Ovary (tissue), 9 donors: ENCODE measurements around the gene GGA3. TPM values are rescaled to one million over a fixed set of nuclear protein-coding genes. Genes with fewer than 3 reads are reported as not detected.

Source experiments
- DNase-seq, 5 donors: peaks; one replicate each; pipeline ENCODE4 v3.0.0-alpha.2; 2019 to 2020
- H3K27ac ChIP-seq, 2 donors: fragments of 200-600 bp; one replicate each; pipeline versions ENCODE4 v1.5.1 to v1.8.0; 2019 to 2022
- H3K27me3 ChIP-seq: fragments of 200-600 bp; one replicate; pipeline ENCODE4 v1.8.0; 2022
- H3K36me3 ChIP-seq: fragments of 200-600 bp; sonication (generic); one replicate; pipeline ENCODE4 v1.5.1; 2019
- H3K4me1 ChIP-seq: one replicate; pipeline ENCODE4 v1.8.1; 2013; ENCODE audit warnings: mild to moderate bottlenecking, moderate library complexity; ENCODE audit not compliant: insufficient read depth
- H3K4me3 ChIP-seq: fragments of 200-600 bp; sonication (generic); one replicate; pipeline ENCODE4 v1.5.1; 2017
- H3K9me3 ChIP-seq, 2 donors: fragments of 200-600 bp in 1 of 2; sonication (generic) in 1 of 2; one replicate each; pipeline versions ENCODE4 v1.5.1 to v1.8.1; 2013 to 2019; ENCODE audit warnings: mild to moderate bottlenecking in 1 of 2, moderate library complexity in 1 of 2
- EP300 ChIP-seq: sonication (generic); formaldehyde crosslinking; IDR thresholded peaks from one replicate; pipeline ENCODE4 v1.6.1; 2017; ENCODE audit warnings: antibody characterized with exemption
- POLR2A ChIP-seq: fragments of 450-650 bp; IDR thresholded peaks from one replicate; pipeline ENCODE4 v1.6.1; 2017; ENCODE audit warnings: antibody characterized with exemption, mild to moderate bottlenecking, moderate library complexity
- WGBS, 3 donors: extraction: QIAGEN DNeasy Blood & Tissue Kit in 1 of 3; methylation state at CpG; one replicate each; pipeline versions ENCODE4 v1.1.5 to v1.1.7; 2013 to 2017; 5-methylcytosine and 5-hydroxymethylcytosine counted together
- intact Hi-C, 4 donors: fragments of 100-400 bp; cut with DNase I; formaldehyde crosslinking; loops; one replicate each; pipeline versions ENCODE4 v1.11.0 to v1.15.1; 2022 to 2023
- polyA plus RNA-seq, 2 donors: library from polyadenylated mRNA; stranded (reverse); fragments of 200-250 nt in 1 of 2; fragments of 350-450 nt in 1 of 2; fragmentation: Illumina TruSeq in 1 of 2; extraction: RNeasy Lipid Tissue Mini Kit (QIAGEN cat#74804) in 1 of 2; gene quantifications; one replicate each; pipeline ENCODE4 v1.2.3, GENCODE V29; 2013 to 2014
- total RNA-seq, 7 donors: library from RNA; depleted of rRNA in 2 of 7; stranded (reverse); fragments of >200 nt in 2 of 7; fragmentation: NEBNext Ultra II Directional in 3 of 7; extraction: Animal tissue kit (Norgen Biotek cat#: 25700) in 3 of 7; gene quantifications; one replicate each; pipeline versions ENCODE4 v1.1.0 to v1.2.4, GENCODE V29; 2016 to 2023
- TF ChIP-seq, protein P1 (sequence below), 3 donors: fragments of 450-650 bp in 2 of 3; fragments of 200-600 bp in 1 of 3; IDR thresholded peaks; one replicate each; pipeline versions ENCODE4 v1.5.1 to v1.8.0; 2016 to 2022; ENCODE audit warnings: antibody characterized with exemption in 3 of 3, mild to moderate bottlenecking in 1 of 3
- donor health status: DM: no; HTN: no; CAD: no; lungs with moderate emphysema.
- donor health status: DM: no; HTN: no; CAD: no.
- donor health status: Bipolar disorder and iron deficiency.
- donor health status: DM: yes; HTN: yes; CAD: no.
- donor health status: DM: no; HTN: no; CAD: no.
- donor health status: DM: yes; HTN: yes; CAD: no.

Gene GGA3
- total and polyA plus RNA-seq, 9 donors = 18.2 to 48.9 (median 38.3) TPM

DNA sequence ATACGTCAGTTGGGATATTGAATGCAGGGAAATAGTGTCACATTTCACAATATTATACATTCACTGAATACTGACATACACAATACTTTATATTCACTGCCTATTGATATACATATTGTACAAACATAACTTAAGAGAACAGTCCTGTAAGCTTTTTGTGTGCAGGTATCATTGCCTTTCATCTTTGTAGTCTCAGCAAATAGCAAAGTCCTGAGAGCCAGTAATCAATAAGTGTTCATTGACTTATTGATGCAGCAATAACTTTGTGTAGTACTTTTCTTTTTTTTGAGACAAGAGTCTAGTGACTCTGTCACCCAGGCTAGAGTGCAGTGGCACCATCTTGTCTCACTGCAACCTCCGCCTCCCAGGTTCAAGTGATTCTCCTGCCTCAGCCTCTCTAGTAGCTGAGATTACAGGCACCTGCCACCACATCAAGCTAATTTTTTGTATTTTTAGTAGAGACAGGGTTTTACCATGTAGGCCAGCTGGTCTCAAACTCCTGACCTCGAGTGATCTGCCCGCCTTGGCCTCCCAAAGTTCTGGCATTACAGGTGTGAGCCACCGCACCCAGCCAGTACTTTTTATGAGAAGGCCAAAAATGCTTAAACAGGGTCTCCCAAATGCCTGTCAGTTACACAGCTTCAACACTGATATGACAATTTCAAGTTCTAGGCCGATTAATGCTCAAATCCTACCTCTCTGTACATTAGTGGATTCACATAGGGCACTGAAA lies 61.4 kb downstream of the GGA3 start:
- intact Hi-C loops = loop anchor here (5.0 to 10.0 kb wide), 5 partner anchors 85 to 238 kb away; no protein-coding TSS in a partner anchor
- no peak for DNase-seq
- 87 to 94% (median 93%) methylated on average over 6 of the region's 6 CpGs for WGBS, 3 donors

DNA sequence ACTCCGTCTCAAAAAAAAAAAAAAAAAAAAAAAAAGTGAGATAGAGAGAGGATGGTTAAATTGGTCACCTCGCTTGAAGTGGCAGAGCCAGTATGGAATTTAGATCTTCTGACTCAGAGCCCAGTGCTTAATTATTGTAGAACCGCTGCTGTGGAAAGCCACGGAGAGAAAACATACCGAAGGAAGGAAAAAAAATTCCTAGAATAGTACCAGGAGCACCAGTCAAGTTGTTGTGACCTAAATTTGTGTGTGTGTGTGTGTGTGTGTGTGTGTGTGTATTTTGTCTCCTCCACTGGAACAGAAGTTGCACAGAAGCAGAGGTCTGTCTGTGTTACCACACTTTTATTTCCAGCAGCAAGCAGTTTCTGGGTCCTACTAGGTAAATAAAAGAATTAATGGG lies 66.5 kb downstream of the GGA3 start:
- Histone ChIP-seq H3K36me3 (no peaks in the 10 kb centered on the region), H3K27ac (no peak overlapping the region), H3K4me1 (no peaks in the 10 kb centered on the region), H3K9me3 (no peaks in the 10 kb centered on the region), H3K4me3 (no peak overlapping the region), H3K27me3 (no peaks in the 10 kb centered on the region)
- intact Hi-C loops = loop anchor here in 1 of 4 donors (10.0 kb wide), 1 partner anchor 130 kb away; no protein-coding TSS in a partner anchor
- TF ChIP-seq EP300 (no peak), POLR2A (no peak)
- TF ChIP-seq, protein P1, sequence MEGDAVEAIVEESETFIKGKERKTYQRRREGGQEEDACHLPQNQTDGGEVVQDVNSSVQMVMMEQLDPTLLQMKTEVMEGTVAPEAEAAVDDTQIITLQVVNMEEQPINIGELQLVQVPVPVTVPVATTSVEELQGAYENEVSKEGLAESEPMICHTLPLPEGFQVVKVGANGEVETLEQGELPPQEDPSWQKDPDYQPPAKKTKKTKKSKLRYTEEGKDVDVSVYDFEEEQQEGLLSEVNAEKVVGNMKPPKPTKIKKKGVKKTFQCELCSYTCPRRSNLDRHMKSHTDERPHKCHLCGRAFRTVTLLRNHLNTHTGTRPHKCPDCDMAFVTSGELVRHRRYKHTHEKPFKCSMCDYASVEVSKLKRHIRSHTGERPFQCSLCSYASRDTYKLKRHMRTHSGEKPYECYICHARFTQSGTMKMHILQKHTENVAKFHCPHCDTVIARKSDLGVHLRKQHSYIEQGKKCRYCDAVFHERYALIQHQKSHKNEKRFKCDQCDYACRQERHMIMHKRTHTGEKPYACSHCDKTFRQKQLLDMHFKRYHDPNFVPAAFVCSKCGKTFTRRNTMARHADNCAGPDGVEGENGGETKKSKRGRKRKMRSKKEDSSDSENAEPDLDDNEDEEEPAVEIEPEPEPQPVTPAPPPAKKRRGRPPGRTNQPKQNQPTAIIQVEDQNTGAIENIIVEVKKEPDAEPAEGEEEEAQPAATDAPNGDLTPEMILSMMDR (IDR thresholded peaks at IDR 0.05) = no peak
- WGBS, 3 donors = 69 to 76% (median 70%) methylated on average over 4 of the region's 5 CpGs
- no peak for DNase-seq

More for the DNA sequence above, 61.4 kb downstream of the GGA3 start:
- Histone ChIP-seq H3K27ac (no peak overlapping the region), H3K9me3 (no peaks in the 10 kb centered on the region), H3K4me1 (peaks cover 4% of the 10 kb centered on the region), H3K4me3 (no peak overlapping the region), H3K27me3 (no peaks in the 10 kb centered on the region), H3K36me3 (no peaks in the 10 kb centered on the region)
- TF ChIP-seq EP300 (no peak), POLR2A (no peak)
- TF ChIP-seq, protein P1 (IDR thresholded peaks at IDR 0.05) = no peak

DNA sequence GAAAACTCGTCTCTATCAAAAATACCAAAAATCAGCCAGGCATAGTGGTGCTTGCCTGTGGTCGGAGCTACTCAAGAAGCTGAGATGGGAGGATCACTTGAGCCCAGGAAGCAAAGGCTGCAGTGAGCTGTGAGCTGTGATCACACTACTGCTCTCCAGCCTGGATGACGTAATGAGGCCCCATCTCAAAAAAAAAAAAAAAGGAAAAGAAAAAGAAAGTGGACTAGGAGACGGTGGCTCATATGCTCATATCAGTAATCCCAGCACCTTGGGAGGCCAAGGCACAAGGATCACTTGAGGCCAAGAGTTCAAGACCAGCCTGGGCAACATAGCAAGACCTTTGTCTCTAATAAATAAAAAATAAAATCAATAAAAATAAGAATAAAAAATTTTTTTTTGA lies 69.8 kb downstream of the GGA3 start:
- intact Hi-C loops = loop anchor here in 1 of 4 donors (10.0 kb wide), 1 partner anchor 127 kb away; no protein-coding TSS in a partner anchor
- Histone ChIP-seq H3K27me3 (no peaks in the 10 kb centered on the region), H3K9me3 (no peaks in the 10 kb centered on the region), H3K4me3 (no peak overlapping the region), H3K27ac (no peak overlapping the region), H3K36me3 (no peaks in the 10 kb centered on the region), H3K4me1 (no peaks in the 10 kb centered on the region)
- 49 to 60% (median 58%) methylated on average over 4 of the region's 4 CpGs for WGBS, 3 donors
- TF ChIP-seq POLR2A = no peak
- TF ChIP-seq, protein P1 (IDR thresholded peaks at IDR 0.05) = no peak
- TF ChIP-seq EP300 = no peak
- no peak for DNase-seq

DNA sequence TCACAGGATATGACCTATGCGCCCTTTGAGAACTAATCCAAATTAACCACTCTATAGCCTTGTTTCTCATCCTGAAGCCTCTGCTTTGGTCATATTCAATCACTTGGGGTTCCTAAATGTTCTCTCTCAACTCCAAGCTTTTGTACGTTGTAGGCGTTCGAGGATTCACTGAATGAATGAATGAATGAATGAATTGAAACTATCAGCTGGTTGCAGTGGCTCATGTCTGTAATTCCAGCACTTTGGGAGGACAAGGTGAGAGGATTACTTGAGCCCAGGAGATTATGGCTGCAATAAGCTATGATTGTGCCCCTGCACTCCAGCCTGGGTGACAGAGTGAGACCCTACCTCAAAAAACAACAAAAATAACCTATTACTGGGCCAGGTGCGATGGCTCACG lies 72.8 kb downstream of the GGA3 start:
- Histone ChIP-seq H3K9me3 (no peaks in the 10 kb centered on the region), H3K36me3 (no peaks in the 10 kb centered on the region), H3K27ac (no peak overlapping the region), H3K4me1 (no peaks in the 10 kb centered on the region), H3K27me3 (no peaks in the 10 kb centered on the region), H3K4me3 (no peak overlapping the region)
- WGBS, 3 donors = 88 to 94% (median 88%) methylated on average over 6 of the region's 6 CpGs
- no peak for DNase-seq
- no peak for TF ChIP-seq EP300
- TF ChIP-seq POLR2A = no peak
- TF ChIP-seq, protein P1 (IDR thresholded peaks at IDR 0.05) = no peak
- intact Hi-C loops = no loop called here

Other genes with a start within 250 kb of the GGA3 start
- 10 to 100 TPM; 17.9 to 40.6 (median 22.0) TPM for gene MRPL58, start 248.9 kb downstream of the GGA3 start, total RNA-seq
- 10 to 100 TPM; 24.3 to 39.7 TPM for gene MRPL58, start 248.9 kb downstream of the GGA3 start, polyA plus RNA-seq
- gene ATP5PD, start 214.6 kb downstream of the GGA3 start, total RNA-seq = 100 to 1,000 TPM; 137 to 226 (median 153) TPM
- 100 to 1,000 TPM; 199 to 331 TPM for gene ATP5PD, start 214.6 kb downstream of the GGA3 start, polyA plus RNA-seq
- gene KCTD2, start 214.4 kb downstream of the GGA3 start, total RNA-seq = 10 to 100 TPM; 25.0 to 62.5 (median 50.2) TPM
- 10 to 100 TPM; 35.8 to 66.8 TPM for gene KCTD2, start 214.4 kb downstream of the GGA3 start, polyA plus RNA-seq
- 10 to 100 TPM in 5 of 7 donors, 1 to 10 TPM in 2; 6.0 to 20.6 (median 12.6) TPM for gene SLC16A5, start 173.7 kb downstream of the GGA3 start, total RNA-seq
- 1 to 10 TPM; 2.0 to 10.0 TPM for gene SLC16A5, start 173.7 kb downstream of the GGA3 start, polyA plus RNA-seq
- 1 to 10 TPM; 4.6 to 8.5 (median 5.1) TPM for gene ARMC7, start 151.6 kb downstream of the GGA3 start, total RNA-seq
- 10 to 100 TPM in 1 of 2 donors, 1 to 10 TPM in 1; 5.7 to 10.5 TPM for gene ARMC7, start 151.6 kb downstream of the GGA3 start, polyA plus RNA-seq
- gene NT5C, start 129.9 kb downstream of the GGA3 start, total RNA-seq = 100 to 1,000 TPM in 2 of 7 donors, 10 to 100 TPM in 5; 51.3 to 118 (median 65.9) TPM
- gene NT5C, start 129.9 kb downstream of the GGA3 start, polyA plus RNA-seq = 10 to 100 TPM; 10.0 to 72.9 TPM
- gene JPT1, start 107.1 kb downstream of the GGA3 start, total RNA-seq = 10 to 100 TPM; 12.9 to 46.4 (median 20.2) TPM
- gene JPT1, start 107.1 kb downstream of the GGA3 start, polyA plus RNA-seq = 10 to 100 TPM; 20.0 to 54.5 TPM
- 100 to 1,000 TPM in 5 of 7 donors, 10 to 100 TPM in 2; 75.7 to 504 (median 395) TPM for gene SUMO2, start 78.6 kb downstream of the GGA3 start, total RNA-seq
- 100 to 1,000 TPM; 120 to 497 TPM for gene SUMO2, start 78.6 kb downstream of the GGA3 start, polyA plus RNA-seq
- 10 to 100 TPM; 23.4 to 82.2 (median 55.1) TPM for gene NUP85, start 55.9 kb downstream of the GGA3 start, total RNA-seq
- gene NUP85, start 55.9 kb downstream of the GGA3 start, polyA plus RNA-seq = 10 to 100 TPM; 38.1 to 41.1 TPM
- gene MRPS7, start 273 bp upstream of the GGA3 start, total RNA-seq = 10 to 100 TPM; 19.6 to 44.8 (median 34.3) TPM
- gene MRPS7, start 273 bp upstream of the GGA3 start, polyA plus RNA-seq = 10 to 100 TPM; 34.1 to 46.4 TPM
- gene MIF4GD, start 9.6 kb upstream of the GGA3 start, total RNA-seq = 10 to 100 TPM; 11.8 to 20.3 (median 13.9) TPM
- 10 to 100 TPM; 15.7 to 17.8 TPM for gene MIF4GD, start 9.6 kb upstream of the GGA3 start, polyA plus RNA-seq
- 10 to 100 TPM in 2 of 7 donors, 1 to 10 TPM in 5; 6.0 to 12.1 (median 7.9) TPM for gene SLC25A19, start 27.8 kb upstream of the GGA3 start, total RNA-seq
- gene SLC25A19, start 27.8 kb upstream of the GGA3 start, polyA plus RNA-seq = 1 to 10 TPM; 4.1 to 7.4 TPM
- gene GRB2, start 144.1 kb upstream of the GGA3 start, total RNA-seq = 10 to 100 TPM; 49.2 to 84.9 (median 62.6) TPM
- gene GRB2, start 144.1 kb upstream of the GGA3 start, polyA plus RNA-seq = 10 to 100 TPM; 41.5 to 88.2 TPM
- 10 to 100 TPM; 37.7 to 87.1 (median 75.3) TPM for gene TMEM94, start 195.0 kb upstream of the GGA3 start, total RNA-seq
- gene TMEM94, start 195.0 kb upstream of the GGA3 start, polyA plus RNA-seq = 10 to 100 TPM; 29.2 to 52.6 TPM